SH-SY5Y (cell line): ENCODE results near the gene FRMD4A.
A peak's percentile ranks its signal among the peaks of the same experiment; 100 is the strongest.

Experiments used
- GATA2 ChIP-seq: IDR thresholded peaks from 2 replicates; pipeline ENCODE4 v1.6.1; 2011; ENCODE audit warnings: mild to moderate bottlenecking, low read depth, low read length
- GATA3 ChIP-seq: IDR thresholded peaks from 2 replicates; pipeline ENCODE4 v1.6.1; 2011; ENCODE audit warnings: low read depth, mild to moderate bottlenecking, low read length, moderate library complexity

DNA sequence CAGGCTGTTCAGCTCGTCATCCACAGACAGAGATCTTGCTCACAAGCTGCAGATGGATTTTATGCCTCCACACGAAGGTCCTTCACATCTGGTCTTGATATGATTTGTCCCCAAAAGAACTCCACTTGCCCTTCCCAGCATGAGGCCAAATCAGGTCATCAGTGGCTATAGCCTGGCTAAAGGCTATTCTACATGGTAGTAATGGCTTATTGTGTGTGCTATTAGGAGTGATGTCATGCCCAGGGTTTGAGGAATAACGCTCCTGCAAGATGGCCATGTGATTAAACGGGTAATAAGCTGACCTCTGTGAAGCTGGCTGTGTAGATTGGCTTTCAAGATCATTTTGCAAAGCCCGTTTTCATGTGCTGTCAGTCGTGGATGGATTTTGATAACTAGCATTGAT is 313.8 kb downstream of the FRMD4A start:
- TF ChIP-seq GATA3 (0 out of 2 replicates have a peak, but pooled peaks have one; percentile 52), GATA2 (peak; percentile 61)
